ENCODE results near the gene CALHM3. TPM values are rescaled to one million over a fixed set of nuclear protein-coding genes. Genes with fewer than 3 reads are reported as not detected.
"Not testable (repeated sequence)": the region's sequence is repeated elsewhere in the genome, so short reads cannot be mapped to it uniquely, and the experiment has no call there.

Gene CALHM3
- total RNA-seq, 4 donors from 2014 or later: not detected

DNA sequence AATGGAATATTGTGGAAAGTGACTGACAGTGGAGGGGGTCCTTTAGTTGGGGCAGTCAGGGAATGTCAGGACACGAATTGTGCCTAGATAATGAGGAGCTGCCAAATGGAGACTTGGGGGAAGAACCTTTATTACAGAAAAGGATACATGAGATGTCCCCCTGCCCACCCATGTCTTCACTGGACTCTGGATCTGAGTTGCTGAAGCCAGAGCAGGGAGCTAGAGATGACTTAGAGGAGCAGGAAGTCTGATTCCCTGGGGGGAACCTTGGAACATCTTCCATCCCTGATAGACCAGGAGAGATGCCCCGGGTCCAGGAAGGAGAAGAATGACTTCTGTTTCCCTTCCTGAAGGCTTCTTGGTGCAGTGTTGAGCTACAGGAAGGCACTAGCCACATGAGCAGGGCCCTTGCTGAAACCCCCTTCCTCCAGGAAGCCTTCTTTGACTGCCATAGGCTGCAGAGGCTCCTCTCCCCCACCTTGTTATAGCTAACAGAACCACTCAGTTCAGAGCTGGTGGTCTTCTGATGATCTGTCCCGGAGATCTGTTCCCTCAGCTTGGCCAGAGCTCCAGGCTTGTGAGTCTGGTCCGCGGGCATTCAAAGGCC lies 13.7 kb upstream of the CALHM3 start:
- TF ChIP-seq, protein P1, sequence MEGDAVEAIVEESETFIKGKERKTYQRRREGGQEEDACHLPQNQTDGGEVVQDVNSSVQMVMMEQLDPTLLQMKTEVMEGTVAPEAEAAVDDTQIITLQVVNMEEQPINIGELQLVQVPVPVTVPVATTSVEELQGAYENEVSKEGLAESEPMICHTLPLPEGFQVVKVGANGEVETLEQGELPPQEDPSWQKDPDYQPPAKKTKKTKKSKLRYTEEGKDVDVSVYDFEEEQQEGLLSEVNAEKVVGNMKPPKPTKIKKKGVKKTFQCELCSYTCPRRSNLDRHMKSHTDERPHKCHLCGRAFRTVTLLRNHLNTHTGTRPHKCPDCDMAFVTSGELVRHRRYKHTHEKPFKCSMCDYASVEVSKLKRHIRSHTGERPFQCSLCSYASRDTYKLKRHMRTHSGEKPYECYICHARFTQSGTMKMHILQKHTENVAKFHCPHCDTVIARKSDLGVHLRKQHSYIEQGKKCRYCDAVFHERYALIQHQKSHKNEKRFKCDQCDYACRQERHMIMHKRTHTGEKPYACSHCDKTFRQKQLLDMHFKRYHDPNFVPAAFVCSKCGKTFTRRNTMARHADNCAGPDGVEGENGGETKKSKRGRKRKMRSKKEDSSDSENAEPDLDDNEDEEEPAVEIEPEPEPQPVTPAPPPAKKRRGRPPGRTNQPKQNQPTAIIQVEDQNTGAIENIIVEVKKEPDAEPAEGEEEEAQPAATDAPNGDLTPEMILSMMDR (IDR thresholded peaks at IDR 0.05): no peak
- DNase-seq (ENCODE audit: low spot score) (no peak), ATAC-seq (ENCODE audit: low FRiP score) (no peak)

DNA sequence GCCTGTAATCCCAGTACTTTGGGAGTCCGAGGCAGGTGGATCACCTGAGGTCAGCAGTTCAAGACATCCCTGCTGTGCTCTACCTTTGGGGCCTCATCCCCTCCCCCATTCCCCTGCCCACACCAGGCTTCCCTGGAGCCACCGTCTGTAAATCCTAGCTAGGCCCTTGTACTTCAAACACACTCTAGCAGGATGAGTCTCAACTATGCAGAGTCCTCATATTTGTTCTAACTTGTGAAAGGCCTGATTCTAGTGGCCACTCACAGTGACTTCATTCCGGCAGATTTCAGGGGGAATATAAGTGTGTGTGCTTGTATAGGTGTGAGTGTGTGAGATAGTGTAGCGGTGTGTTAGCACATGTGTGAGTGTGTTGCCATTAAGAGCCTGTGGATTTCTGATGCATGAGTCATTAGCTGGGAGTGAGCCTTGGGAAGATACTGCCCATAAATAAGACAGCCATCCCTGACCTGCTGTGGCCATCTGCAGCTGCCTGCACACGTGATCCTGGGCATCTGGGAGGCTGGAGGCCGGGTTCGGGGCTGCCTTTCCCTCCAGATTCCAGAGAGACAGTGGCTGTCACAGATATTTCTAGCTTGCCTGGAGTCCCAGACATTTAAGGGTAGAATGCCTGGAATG lies 12.8 kb upstream of the CALHM3 start:
- ATAC-seq (ENCODE audit: low FRiP score) (peak; percentile 85), DNase-seq (ENCODE audit: low spot score) (no peak)
- TF ChIP-seq, protein P1 (IDR thresholded peaks at IDR 0.05): no peak

DNA sequence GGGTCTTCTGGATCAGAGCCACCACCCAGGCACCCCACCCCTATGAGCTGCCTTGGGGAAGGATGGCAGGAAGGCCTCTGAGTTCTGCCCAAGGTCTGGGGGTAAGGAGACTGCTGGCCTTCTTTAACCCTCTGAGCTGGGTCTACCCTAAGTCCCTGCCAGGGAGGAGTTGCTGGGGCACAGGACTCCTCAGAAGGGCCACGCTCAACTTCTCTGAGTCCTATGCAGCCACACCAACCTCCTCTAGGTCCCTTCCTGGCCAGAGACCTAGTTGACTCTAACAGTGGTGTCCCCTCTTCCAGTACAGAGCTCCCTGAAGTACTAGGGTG lies 11.9 kb upstream of the CALHM3 start:
- DNase-seq (ENCODE audit: low spot score): no peak
- no peak for ATAC-seq (ENCODE audit: low FRiP score)
- TF ChIP-seq, protein P1 (IDR thresholded peaks at IDR 0.05): no peak

DNA sequence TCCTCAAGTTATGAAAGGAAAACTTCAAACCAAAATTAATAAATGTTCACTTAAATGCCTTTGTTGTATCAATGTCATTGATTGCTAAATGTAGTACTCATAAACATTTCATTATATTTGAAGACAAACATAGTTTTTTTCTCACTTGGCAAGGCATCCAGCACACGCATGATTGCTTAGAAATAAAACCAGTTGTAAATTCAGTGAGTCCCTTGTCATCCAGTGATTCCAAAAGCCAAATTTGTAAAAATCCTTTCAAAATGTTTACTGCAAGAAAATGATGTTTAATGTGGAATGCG lies 8.3 kb upstream of the CALHM3 start:
- TF ChIP-seq, protein P1 (IDR thresholded peaks at IDR 0.05): no peak
- ATAC-seq (ENCODE audit: low FRiP score) (no peak), DNase-seq (ENCODE audit: low spot score) (no peak)

DNA sequence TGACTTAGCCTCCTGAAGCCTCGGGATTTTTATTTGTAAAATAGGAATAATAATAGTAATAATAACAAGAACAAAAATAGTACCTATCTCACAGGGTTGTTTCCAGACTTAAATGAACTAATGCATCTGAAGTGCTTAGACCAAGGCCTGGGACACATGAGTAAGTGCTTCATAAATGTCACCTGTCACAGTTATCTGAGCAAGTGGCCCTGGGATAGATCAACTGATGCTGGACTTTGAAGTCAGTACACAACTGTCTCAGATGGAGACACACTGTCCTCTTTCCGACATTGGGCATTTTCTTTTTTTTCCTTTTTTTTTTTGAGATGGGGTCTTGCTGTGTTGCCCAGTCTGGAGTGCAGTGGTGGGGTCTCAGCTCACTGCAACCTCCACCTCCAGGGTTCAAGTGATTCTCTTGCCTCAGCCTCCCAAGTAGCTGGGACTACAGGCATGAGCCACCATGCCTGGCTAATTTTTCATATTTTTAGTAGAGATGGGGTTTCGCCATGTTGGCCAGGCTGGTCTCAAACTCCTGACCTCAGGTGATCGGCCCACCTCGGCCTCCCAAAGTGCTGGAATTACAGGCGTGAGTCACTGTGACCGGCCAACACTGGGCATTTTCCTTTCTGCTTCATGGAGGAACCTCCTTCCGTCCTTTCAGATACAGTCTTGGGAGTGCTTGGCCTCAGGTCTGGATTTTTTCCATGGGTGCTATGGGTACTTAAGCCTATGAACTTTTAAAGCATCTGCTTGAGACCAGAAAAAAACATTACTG lies 7.8 kb upstream of the CALHM3 start:
- not testable (repeated sequence) for DNase-seq (ENCODE audit: low spot score); ATAC-seq (ENCODE audit: low FRiP score)

DNA sequence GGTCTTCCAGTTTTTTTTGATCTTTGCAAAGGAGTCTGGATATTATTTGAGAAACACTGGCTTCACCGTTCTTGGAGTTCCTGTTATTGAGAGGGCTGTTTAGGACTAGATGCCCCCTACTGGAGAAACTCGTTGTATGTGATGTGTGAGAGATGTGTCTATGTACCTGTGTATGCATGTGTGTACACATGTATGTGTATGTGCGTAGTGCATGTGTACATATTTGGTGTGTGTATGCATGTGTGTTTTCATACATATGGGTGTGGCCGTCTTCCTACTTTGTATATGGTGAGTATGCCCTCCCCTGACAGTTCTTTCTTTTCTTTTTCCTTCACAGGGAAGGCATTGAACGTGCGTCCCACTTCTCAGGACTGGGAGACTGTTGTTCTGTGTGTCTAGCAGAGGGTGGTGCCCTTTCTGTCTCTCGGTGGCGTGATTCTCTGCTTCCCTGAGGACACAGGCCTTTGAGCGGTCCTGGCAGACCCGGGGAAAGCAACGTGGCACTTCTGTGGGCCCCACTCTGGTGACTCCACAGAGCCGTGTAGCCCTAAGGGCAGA lies 3.0 kb upstream of the CALHM3 start:
- TF ChIP-seq, protein P1 (IDR thresholded peaks at IDR 0.05): peak in 2 of 3 donors; percentile 18 to 35
- DNase-seq (ENCODE audit: low spot score): no peak
- ATAC-seq (ENCODE audit: low FRiP score): no peak

DNA sequence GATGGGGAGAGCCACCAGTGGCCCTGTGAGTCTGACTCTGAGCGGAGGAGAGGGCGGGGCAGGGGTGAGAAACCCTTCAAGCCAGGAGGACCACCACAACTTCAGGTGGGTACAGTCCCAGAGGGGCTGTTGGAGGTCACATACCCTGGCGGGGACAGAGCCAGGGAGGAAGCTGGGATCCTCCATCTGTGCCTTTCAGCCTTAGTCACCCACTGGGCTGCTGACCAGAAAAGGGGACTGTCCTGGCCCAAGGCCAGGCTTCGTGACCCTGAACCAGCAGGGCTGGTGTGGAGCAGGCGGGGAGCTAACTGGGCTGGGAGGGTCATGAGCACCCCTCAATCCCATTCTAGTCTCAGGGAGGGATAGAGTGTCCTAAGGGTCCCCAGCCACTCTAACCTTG lies 1.5 kb upstream of the CALHM3 start:
- TF ChIP-seq, protein P1 (IDR thresholded peaks at IDR 0.05): no peak
- DNase-seq (ENCODE audit: low spot score) (no peak), ATAC-seq (ENCODE audit: low FRiP score) (no peak)
